HG03439 (cell line): Measurements from ENCODE around the gene HIP1.
"Not testable (repeated sequence)": the region's sequence is repeated elsewhere in the genome, so short reads cannot be mapped to it uniquely, and the experiment has no call there.

Experiments used
- ATAC-seq: cut with Tn5 transposase; IDR thresholded peaks from one replicate; pipeline ENCODE4 v1.9.1; 2021; ENCODE audit warnings: mild to moderate bottlenecking, moderate library complexity; ENCODE audit not compliant: unreplicated experiment

HIP1 gene

DNA sequence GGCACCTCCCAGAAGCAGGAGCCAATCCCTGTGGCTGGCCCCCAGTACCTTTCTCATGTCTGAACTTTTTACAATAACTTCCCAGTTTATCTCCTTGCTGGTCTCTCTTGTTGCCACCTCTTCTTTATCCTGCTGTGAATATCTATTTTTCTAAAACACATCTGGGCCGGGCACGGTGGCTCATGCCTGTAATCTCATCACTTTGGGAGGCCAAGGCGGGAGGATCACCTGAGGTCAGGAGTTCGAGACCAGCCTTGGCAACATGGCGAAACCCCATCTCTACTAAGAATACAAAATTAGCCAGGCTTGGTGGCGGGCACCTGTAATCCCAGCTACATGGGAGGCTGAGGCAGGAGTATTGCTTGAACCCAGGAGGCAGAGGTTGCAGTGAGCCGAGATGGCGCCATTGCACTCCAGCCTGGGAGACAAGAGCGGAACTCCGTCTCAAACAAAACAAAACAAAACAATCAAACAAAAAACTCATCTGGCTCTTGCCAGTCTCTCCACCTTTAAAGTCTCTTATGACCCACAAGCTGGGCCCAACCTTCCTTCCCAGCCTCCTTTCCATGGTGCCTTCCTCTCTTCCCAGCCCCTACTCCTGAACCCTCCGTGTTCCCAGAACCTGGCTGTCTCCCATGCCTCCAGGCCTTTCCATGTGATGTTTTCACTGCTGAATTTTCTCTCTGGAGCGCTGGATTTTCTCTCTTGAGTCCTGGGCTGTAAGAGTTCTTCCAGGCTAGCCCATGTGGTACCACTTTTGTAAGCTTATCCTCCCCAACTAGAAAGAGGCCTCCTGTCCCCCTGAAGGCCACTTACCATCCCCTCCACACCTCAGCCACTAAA, 51.3 kb downstream of the HIP1 start:
- ATAC-seq = no peak

DNA sequence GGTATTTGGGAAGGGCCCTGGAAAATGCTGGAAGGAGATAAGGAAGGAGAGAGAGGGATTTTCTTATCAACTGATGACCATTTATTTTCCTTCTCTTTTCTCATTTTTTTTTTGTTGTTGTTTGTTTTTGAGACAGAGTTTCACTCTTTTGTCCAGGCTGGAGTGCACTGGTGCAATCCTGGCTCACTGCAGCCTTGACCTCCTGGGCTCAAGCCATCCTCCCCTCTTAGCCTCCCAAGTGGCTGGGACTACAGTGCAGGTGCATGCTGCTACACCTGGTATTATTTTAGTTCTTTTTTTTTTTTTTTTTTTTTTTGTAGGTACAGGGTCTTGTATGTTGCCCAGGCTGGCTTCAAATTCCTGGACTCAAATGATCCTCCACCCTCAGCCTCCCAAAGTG, 52.2 kb downstream of the HIP1 start:
- ATAC-seq = no peak

DNA sequence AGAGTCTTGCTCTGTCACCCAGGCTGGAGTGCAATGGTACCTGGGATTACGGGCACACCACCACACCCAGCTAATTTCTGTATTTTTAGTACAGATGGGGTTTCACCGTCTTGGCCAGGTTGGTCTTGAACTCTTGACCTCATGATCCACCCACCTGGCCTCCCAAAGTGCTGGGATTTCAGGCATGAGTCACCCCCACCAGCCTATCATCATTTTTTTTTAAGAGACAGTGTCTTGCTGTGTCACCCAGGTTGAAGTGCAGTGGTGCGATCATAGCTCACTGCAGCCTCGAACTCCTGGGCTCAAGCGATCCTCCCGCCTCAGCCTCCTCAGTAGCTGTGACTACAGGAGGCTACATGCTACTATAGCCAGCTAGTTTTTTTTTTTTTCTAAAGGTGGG, 56.7 kb downstream of the HIP1 start:
- not testable (repeated sequence) for ATAC-seq

DNA sequence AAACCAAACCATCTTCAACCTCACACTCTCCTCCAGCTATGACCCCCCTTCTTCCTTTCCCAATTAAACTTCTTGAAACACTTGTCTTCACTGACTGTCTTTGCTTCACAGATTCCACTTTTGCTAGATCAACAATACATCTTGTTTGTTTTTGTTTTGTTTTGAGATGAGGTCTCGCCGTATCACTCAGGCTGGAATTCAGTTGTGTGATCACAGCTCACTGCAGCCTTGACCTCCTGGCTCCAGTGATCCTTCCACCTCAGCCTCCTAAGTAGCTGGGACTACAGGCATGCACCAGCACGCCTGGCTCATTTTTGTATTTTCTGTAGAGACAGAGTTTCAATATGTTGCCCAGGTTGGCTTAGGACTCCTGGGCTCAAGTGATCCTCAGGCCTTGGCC, 59.7 kb downstream of the HIP1 start:
- no peak for ATAC-seq

DNA sequence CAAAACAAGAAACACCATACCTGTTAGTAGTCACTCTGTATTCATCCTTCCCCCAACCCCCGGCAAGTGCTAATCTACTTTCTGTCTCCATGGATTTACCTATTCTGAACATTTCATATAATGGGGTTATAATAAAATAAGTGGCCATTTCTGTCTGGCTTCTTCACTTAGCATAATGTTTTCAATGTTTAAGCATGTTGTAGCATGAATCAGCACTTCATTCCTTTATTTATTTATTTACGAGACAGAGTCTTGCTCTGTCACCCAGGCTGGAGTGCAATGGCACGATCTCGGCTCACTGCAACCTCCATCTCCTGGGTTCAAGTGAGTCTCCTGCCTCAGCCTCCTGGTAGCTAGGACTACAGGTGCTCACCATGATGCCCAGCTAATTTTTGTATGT, 69.2 kb downstream of the HIP1 start:
- no peak for ATAC-seq

DNA sequence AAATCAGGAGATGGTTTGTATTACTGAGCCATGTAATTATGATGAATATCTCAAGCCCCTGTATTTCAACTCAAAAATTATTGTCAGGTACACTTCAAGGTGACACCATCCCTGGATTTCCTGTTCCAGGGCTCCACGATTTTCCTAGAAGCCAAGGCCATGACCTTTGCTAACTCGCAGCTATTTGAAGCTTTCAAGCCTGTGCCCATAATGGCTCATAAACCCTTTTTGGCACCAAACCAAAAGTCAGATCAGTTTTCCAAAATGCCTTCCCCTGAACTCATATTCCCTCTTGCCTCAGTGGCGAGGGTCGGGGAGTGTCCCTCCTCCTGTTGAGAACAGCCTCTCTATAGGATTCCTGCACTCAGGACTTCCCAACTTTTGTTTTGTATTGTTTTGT, 70.8 kb downstream of the HIP1 start:
- ATAC-seq = no peak

DNA sequence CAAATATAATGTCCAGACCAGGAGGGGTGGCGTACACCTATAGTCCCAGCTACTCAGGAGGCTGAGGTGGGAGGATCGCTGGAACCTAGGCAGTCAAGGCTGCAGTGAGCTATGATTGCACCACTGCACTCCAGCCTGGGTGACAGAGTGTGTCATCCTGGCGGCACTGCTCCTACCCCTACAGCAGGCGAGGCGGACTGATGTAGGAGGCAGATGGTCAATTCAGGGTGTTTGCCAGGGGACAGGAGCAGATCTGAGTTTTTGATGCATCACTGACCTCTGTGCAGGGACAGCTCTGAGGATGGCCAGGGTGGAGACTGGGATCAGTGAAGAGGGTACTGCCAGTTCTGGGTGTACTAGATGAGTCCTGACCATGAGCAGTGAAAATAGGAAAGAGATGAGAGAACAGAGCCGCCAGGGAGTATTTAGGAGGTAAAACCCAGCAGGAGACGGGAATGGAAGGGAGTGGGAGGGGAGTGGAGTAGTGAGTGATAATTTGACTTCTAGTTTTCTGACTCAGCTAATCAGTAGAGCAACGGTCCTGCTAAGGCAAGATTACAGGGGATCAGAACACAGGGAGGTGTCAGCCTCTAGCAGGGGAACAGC, 75.3 kb downstream of the HIP1 start:
- ATAC-seq = peak; percentile 51

DNA sequence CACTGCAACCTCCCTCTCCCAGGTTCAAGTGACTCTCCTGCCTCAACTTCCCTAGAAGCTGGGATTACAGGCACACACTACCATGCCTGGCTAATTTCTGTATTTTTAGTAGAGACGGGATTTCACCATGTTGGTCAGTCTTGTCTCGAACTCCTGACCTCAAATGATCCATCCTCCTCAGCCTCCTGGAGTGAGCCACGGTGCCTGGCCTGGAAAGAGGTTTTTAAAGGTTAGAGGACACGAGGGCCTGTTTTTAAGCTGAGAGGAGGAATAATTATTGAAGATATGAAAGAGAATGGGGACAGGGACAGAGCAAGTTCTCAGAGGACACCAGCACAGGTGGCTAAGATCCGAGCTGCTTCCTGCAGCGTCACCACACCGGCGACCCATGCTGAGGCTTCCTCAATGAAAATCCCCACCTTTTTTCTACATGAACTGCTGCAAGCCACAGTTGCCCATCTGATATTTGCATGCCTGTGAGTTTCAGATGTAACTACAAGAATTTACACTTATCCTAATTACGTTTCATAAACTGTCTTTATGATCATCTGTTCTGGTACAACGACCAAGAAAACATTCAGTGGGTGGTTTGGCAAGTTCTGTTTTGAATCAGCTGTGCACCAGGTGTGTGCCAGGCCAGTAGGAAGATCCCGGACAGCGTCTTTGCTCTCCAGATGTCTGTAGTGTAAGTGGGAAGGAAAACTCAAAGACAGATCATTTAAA, 76.0 kb downstream of the HIP1 start:
- peak; percentile 82 for ATAC-seq

DNA sequence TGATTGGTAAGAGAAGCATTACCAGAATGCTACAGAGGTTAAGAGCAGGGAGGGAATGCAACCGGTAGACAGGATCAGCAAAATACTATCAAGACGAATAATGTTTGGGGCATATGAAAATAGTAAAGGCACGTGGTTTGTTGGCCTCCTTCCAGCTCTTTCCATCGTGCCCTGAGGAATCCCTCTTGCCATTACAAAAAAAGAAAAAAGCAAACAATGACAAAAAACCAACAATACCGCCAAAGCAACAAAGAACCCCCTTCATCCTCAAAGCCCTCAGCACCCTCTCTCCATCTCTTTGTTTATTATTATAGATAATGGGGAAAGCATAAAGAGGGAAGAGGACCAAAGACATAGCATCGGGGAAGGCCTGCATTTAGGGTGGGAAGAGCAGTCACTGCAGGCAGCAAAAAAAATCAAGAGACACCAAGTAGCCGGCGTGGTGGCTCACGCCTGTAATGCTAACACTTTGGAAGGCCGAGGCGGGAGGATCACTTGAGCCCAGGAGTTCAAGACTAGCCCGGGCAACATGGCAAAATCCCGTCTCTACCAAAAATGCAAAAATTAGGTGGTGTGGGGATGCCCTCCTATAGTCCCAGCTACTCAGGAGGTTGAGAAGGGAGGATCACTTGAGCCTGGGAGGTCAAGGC, 78.0 kb downstream of the HIP1 start:
- ATAC-seq = no peak

DNA sequence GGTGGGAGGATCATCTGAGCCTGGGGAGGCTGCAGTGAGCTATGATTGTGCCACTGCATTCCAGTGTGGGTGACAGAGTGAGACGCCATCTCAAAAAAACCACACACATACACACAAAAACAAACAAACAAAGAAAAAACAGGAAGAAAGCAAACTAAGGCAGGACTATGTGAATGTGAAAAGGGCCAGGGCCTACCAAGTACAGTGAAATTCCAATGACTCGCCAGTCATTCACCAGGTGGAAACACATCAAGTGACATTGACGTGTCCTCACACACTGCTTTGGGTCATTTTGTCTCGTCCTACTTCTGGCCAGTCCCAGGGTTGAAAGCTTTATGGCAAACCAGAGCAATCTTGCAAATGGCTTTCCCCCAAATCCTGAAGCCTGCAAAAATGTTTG, 79.9 kb downstream of the HIP1 start:
- ATAC-seq = no peak

DNA sequence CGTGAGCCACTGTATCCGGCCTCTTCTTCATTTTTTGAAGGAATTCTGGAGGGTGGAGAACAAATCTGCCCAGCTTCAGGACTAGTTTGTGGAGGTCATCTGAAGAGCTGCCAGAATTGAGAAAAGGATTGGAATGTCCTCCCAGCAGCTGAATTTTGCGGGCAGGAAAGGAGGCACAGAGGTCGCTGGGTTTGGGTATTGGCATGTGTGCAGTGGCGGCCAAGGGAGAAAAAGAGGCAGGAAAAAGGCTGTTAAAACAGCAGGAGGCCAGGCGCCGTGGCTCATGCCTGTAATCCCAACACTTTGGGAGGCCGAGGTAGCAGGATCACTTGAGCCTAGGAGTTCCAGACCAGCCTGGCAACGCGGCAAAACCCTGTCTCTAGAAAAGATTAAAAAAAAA, 80.4 kb downstream of the HIP1 start:
- no peak for ATAC-seq

DNA sequence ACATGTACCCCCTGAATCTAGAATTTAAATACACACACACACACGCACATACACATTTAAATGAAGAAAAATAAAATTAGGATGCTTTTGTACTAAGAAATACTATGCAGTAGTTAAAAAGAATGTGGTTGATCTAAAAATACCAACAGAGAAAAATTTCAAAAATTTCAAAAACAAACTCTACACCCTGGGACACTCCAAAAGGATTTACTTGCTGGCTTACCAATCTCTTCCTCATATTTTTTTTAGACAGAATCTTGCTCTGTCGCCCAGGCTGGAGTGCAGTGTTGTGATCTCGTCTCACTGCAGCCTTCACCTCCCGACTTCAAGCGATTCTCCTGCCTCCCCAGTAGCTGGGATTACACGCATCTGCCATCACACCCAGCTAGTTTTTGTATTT, 80.9 kb downstream of the HIP1 start:
- no peak for ATAC-seq

DNA sequence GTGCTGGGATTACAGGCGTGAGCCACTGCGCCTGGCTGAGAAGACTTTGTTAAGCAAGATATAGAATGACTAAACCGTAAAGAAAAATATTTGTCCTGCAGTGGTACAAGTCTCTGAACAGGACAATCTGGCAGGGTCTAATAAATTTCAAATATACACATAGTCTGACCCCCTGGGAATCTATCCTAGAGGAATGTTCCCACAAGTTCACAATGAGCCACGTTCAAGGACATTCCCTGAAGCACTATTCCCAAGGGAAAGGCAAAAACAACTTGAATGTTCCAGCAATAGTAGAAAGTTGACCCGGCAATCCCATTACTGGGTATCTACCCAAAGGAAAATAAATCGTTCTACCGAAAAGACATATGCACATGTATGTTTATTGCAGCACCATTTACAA, 82.0 kb downstream of the HIP1 start:
- ATAC-seq = no peak

DNA sequence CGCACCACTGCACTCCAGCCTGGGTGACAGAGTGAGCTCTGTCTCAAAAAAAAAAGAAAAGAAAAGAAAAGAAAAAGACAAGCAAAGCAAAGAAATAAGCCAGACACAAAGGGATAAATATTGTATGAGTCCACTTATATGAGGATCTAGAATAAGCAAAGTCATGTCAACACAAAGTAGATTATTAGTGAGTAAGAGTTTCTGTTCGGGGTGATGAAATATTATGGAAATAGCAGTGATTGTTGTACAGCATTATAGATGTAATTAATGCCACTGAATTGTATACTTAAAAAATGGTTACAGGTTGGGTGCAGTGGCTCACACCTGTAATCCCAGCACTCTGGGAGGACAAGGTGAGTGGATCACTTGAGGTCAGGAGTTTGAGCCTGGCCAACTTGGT, 83.2 kb downstream of the HIP1 start:
- no peak for ATAC-seq

DNA sequence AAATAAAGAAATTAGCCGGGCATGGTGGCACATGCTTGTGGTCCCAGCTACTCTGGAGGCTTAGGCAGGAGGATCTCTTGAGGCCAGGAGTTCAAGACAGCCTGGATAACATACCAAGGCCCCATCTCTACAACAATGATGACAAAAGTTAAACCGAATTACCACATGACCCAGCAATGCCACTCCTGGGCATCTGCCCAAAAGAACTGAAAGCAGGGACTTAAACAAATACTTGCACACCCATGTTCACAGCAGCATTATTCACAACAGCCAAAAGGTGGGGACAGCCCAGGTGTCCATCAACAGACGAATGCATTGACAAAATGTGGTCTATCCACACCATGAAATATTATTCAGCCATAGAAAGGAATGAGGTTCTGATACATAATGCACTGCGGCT, 83.9 kb downstream of the HIP1 start:
- no peak for ATAC-seq

DNA sequence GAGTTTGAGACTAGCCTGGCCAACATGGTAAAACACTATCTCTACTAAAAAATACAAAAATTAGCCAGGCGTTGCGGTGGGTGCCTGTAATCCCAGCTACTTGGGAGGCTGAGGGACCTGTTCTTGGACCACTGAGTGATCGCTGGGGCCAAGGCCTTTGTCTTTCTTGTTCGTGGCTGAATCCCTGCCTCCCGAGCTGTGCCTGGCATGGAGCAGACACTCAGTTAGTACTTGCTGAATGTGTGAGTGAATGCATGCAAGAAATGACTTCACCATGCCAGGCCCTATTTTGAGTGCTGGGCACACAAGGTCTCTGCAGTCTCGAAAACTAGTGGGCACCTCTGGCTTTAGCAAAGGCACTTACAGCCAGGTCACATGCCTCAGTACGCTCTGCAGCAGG, 85.1 kb downstream of the HIP1 start:
- ATAC-seq = no peak

DNA sequence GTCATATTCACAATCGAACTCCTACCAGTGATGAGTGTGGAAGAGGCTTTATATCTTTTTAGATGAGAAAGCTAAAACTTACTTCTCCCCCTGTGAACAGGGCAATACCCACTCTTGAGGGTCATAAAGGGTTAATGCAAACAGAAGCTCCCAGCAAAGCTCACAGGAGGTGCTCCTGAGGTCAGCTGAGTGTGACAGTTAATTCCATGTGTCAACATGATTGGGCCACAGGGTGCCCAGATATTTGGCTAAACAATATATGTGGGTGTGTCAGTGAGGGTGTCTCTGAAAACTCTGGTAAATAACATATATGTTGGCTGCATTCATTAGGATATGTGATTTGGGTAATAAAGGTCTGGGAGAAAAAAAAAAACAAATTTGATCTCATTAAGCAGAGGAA, 86.0 kb downstream of the HIP1 start:
- no peak for ATAC-seq

DNA sequence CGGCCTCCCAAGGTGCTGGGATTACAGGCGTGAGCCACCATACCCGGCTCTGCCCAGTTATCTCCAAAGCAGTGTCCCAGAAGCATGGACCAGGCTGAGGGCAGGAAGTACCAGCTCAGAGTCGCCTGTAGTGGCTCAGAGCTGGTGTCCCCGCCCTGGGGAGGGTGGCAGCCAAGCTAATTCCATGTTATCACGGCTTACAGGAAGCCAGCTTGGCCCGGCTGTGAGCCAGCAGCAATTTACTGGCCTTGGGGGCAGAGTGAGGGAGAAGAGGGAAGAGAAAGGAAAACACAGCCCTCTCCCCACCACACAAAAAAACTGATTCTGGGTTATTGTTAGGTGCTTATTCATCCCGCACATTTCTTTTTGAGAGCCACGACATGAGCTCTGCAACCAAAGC, 88.1 kb downstream of the HIP1 start:
- ATAC-seq = no peak

DNA sequence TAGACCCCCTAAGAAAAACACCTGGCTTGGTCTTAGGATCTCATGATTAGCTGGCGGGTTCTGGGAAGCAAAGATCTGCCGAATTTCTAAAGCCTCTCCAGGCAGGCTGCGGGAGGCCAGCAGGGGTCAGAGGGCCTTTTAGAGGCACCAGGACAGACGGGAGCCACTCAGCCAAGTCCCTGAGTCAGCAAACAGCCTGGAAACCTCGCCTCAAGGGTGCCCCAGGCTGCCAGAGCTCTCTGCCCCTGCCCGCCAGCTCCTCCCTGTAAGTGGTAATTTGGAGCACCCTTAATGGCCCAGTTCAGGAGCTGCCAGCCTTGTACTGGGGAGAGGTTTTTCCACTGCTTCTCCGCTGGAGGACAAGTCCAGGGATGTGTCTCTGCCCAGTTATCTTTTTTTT, 88.7 kb downstream of the HIP1 start:
- ATAC-seq = no peak

DNA sequence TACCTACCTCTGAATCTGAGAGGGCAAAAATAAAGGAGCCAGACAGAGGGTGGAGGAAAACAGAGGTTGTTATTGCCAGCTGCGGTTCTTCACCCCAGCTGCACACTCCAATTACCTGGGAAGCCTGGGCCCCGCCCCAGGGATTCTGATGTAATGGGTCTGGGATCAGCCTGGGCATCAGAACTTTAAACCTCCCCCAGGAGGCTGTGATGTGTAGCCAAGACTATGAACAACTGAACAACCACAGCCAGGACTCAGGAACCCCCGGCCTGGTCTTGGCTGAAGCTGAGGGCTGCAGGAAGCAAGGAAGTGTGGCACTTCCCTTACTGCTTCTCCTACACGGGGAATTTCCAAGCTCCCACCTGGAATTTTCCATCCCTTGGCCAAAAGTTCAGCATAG, 89.3 kb downstream of the HIP1 start:
- no peak for ATAC-seq

DNA sequence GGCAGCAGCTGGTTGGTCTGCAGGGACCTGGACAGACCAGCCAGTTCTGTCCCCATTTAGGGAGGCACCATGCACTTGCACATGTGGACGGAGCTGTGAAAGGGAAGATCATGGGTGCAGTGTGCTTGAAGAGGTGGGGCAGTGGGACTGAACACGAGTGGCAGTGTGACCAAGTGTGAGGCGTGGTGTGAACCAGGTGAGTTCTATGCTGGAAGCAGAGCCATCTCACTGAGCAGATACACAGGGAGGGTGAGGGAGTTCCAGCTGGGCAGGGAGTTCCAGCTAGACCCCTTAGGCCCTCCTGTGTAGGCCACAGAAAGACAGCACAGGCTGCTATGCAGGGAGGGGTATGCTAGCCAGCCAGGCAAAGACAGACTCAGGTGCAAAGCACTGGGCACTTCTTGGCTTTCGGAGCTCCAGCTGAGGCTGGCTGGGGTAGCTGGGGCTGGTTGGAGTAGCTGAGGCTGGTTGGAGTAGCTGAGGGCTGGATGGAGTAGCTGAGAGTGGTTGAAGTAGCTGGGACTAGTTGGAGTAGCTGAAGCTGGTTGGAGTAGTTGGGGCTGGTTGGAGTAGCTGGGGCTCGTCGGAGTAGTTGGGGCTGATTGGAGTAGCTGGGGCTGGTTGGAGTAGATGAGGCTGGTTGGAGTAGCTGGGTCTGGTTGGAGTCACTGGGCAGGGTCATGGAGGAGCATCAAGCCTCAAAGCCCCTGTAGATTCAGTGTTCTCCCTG, 90.9 kb downstream of the HIP1 start:
- no peak for ATAC-seq
